Nephron progenitor cell (in vitro differentiated cells): ENCODE data around the gene CGB2.
"Not testable (repeated sequence)": the region's sequence is repeated elsewhere in the genome, so short reads cannot be mapped to it uniquely, and the experiment has no call there.

Experiments used
- DNase-seq: peaks from one replicate; pipeline ENCODE4 v3.0.0; 2021
- H3K27ac Mint-ChIP-seq: 2 replicates; pipeline ENCODE4 v1.8.0; 2021; ENCODE audit warnings: mild to moderate bottlenecking, moderate library complexity, mixed read lengths
- H3K27me3 Mint-ChIP-seq: 2 replicates; pipeline ENCODE4 v1.8.0; 2021; ENCODE audit warnings: mild to moderate bottlenecking, low read depth, mixed read lengths; ENCODE audit not compliant: poor library complexity
- H3K36me3 Mint-ChIP-seq: 2 replicates; pipeline ENCODE4 v1.8.0; 2021; ENCODE audit warnings: low read depth, mixed read lengths
- H3K4me1 Mint-ChIP-seq: 2 replicates; pipeline ENCODE4 v1.8.0; 2021; ENCODE audit warnings: mixed read lengths
- H3K4me3 Mint-ChIP-seq: 2 replicates; pipeline ENCODE4 v1.8.0; 2021; ENCODE audit warnings: mild to moderate bottlenecking, moderate library complexity, mixed read lengths
- H3K9me3 Mint-ChIP-seq: 2 replicates; pipeline ENCODE4 v1.8.0; 2021; ENCODE audit warnings: mild to moderate bottlenecking, moderate library complexity, mixed read lengths
- TF ChIP-seq, protein P1 (sequence below): fragments of 200-600 bp; sonication (generic); IDR thresholded peaks from 2 replicates; pipeline ENCODE4 v1.5.0; 2021; ENCODE audit warnings: antibody characterized with exemption

The CGB2 gene

DNA sequence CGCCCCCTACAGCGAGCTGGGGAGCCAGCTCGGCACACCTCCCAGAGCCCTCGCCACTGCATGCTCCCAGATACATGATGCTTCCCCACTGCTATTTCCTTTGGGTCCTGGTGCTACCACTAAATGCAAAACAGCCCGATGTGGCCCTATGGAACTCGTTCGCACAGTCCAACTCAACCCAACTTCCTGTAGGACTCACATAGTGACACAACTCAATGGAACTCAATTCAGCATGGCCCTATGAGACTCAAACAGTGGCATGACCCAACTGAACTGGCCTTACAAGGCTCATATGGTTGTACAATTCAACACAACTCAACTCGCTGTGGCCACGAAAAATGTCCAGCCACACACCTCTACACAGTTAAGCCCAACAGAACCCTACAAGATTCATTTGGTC lies 37.3 kb downstream of the CGB2 start:
- no peak overlapping the region for H3K27ac Mint-ChIP-seq
- peaks cover 78% of the 10 kb centered on the region for H3K4me1 Mint-ChIP-seq
- H3K36me3 Mint-ChIP-seq, result peaks cover 21% of the 10 kb centered on the region
- peaks cover 43% of the 10 kb centered on the region for H3K9me3 Mint-ChIP-seq
- H3K4me3 Mint-ChIP-seq, result no peak overlapping the region
- DNase-seq, result no peak
- H3K27me3 Mint-ChIP-seq, result peaks cover 58% of the 10 kb centered on the region
- TF ChIP-seq, protein P1, sequence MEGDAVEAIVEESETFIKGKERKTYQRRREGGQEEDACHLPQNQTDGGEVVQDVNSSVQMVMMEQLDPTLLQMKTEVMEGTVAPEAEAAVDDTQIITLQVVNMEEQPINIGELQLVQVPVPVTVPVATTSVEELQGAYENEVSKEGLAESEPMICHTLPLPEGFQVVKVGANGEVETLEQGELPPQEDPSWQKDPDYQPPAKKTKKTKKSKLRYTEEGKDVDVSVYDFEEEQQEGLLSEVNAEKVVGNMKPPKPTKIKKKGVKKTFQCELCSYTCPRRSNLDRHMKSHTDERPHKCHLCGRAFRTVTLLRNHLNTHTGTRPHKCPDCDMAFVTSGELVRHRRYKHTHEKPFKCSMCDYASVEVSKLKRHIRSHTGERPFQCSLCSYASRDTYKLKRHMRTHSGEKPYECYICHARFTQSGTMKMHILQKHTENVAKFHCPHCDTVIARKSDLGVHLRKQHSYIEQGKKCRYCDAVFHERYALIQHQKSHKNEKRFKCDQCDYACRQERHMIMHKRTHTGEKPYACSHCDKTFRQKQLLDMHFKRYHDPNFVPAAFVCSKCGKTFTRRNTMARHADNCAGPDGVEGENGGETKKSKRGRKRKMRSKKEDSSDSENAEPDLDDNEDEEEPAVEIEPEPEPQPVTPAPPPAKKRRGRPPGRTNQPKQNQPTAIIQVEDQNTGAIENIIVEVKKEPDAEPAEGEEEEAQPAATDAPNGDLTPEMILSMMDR, result no peak

DNA sequence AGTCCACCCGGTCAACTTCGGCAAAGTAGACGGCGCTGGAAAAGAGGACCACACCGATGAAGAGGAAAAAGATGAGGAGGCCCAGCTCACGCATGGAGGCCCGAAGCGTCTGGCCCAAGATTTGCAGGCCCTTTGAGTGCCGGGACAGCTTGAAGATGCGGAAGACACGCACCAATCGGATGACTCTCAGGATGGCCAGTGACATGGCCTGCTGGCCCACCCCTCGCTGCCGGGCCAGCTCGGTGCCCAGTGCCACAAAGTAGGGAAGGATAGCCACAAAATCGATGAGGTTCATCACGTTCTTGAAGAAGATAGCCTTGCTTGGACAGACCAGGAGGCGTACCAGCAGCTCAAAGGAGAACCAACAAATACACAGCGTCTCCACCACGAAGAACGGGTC lies 38.7 kb downstream of the CGB2 start:
- Mint-ChIP-seq H3K27me3 (peaks cover 61% of the 10 kb centered on the region), H3K4me3 (no peak overlapping the region), H3K4me1 (peaks cover 72% of the 10 kb centered on the region), H3K36me3 (peaks cover 21% of the 10 kb centered on the region), H3K27ac (no peak overlapping the region), H3K9me3 (peaks cover 43% of the 10 kb centered on the region)
- TF ChIP-seq, protein P1, result no peak
- DNase-seq, result no peak

DNA sequence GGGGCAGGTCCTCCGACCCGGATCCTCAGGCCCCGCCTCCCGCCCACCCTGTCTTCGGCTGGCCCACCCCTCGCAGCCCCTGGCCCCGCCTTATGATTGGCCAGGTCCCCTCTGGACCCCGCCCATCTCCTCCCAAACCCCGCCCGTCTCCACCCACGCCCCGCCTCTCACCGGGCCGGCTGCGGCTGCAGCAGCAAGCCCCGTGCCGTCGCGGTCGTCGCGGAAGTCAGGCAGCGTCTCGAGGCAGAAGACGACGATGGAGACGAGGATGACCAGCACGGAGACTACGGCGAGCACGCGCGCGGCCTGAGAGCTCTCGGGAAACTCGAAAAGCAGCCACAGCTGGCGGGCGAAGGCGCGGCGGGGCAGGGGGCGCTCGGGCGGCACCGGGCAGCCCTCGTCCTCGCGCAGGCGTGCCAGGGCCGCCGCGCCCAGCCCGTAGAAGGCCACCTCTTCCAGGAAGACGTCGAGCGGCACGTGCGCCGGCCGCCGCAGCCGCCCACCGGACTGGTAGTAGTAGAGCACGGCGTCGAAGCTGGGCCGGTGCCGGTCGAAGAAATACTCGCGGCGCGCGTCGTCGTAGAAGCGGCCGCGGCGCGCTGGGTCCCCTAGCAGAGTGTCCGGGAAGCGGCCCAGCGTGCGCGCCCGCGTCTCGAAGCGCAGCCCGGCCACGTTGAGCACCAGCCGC lies 40.3 kb downstream of the CGB2 start:
- no peak overlapping the region for H3K27ac Mint-ChIP-seq
- peaks cover 43% of the 10 kb centered on the region for H3K9me3 Mint-ChIP-seq
- TF ChIP-seq, protein P1, result no peak
- H3K27me3 Mint-ChIP-seq, result peaks cover 57% of the 10 kb centered on the region
- peak; percentile 82 for DNase-seq
- peak overlapping the region; percentile 74 for H3K4me3 Mint-ChIP-seq
- peaks cover 21% of the 10 kb centered on the region for H3K36me3 Mint-ChIP-seq
- peaks cover 56% of the 10 kb centered on the region for H3K4me1 Mint-ChIP-seq

DNA sequence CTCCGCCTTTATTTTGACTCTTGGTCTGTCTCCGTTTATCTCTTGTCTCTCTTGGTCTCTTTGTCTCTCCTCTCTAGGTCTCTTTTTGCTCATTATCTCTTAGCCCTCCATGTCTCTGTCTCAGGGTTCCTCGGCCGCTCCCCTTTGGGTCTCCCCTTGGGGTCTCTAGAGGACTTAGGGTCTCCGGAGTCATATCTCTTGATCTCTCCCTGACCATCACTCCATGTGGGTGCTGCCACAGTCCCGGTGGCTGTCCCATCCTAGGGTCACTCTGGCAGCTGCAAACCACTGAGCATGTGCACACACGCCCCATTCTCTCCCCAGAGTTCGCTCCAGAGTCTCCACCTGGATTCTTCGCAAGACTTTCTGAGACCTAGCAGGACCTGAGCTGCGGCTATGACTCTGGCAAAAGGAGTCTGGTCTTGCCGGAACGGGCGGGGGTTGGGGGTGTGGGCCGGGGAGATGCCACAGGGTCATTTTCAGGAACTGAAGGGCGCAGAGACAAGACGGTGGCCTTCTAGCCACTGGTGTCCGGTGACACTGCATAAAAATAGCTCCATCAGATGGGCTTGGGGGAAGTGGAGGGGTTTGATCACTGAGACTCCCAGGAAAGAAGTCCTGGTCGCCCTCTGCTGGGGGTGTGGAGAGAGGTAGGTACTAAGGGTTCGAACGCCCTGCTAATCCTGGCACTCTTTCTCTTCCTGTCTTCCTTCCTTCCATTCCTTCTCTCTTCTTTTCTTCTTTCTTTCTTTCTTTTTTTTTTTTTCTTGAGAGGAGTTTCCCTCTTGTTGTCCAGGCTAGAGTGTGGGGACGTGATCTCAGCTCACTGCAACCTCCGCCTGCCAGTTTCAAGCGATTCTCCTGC lies 42.1 kb downstream of the CGB2 start:
- H3K9me3 Mint-ChIP-seq, result peaks cover 40% of the 10 kb centered on the region
- H3K36me3 Mint-ChIP-seq, result peaks cover 21% of the 10 kb centered on the region
- peaks cover 39% of the 10 kb centered on the region for H3K4me1 Mint-ChIP-seq
- H3K27ac Mint-ChIP-seq, result no peak overlapping the region
- peaks cover 64% of the 10 kb centered on the region for H3K27me3 Mint-ChIP-seq
- TF ChIP-seq, protein P1, result no peak
- DNase-seq, result no peak
- peak overlapping the region; percentile 80 for H3K4me3 Mint-ChIP-seq

DNA sequence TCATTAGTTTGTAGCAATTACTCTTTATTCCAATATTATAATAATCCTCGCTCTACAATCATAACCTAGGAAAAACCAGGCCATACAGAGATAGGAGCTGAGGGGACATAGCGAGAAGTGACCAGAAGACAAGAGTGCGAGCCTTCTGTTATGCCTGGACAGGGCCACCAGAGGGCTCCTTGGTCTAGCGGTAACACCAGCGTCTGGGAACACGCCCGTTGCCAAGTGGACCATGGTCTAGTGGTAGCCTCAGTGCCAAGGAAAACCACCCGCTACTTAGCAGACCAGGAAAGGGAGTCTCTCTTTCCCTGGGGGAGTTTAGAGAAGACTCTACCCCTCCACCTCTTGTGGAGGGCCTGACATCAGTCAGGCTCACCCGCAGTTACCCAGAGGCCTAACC lies 43.2 kb downstream of the CGB2 start:
- peaks cover 28% of the 10 kb centered on the region for H3K4me1 Mint-ChIP-seq
- not testable (repeated sequence) for H3K4me3 Mint-ChIP-seq, H3K27ac Mint-ChIP-seq
- peaks cover 12% of the 10 kb centered on the region for H3K36me3 Mint-ChIP-seq
- H3K9me3 Mint-ChIP-seq, result peaks cover 29% of the 10 kb centered on the region
- peak; percentile 61 for DNase-seq
- TF ChIP-seq, protein P1, result peak; percentile 65
- H3K27me3 Mint-ChIP-seq, result peaks cover 55% of the 10 kb centered on the region
